Naive B cell (primary cell): ENCODE results near the gene ZC3H12C. TPM values are rescaled to one million over a fixed set of nuclear protein-coding genes. Genes with fewer than 3 reads are reported as not detected.
A peak's percentile ranks its signal among the peaks of the same experiment; 100 is the strongest.
"Not testable (repeated sequence)": the region's sequence is repeated elsewhere in the genome, so short reads cannot be mapped to it uniquely, and the experiment has no call there.

Source experiments
- ATAC-seq, 2 donors: fragments of 150-1000 bp; cut with Tn5 transposase; 2 replicates each; pipeline ENCODE4 v1.10.0; 2021; ENCODE audit warnings: low read depth in 2 of 2, mild to moderate bottlenecking in 2 of 2, moderate library complexity in 2 of 2
- DNase-seq: peaks from one replicate; pipeline ENCODE4 v3.0.0; 2022
- H3K27ac Mint-ChIP-seq, 6 donors: one replicate each; pipeline ENCODE4 v1.8.0; 2020 to 2022; ENCODE audit warnings: mild to moderate bottlenecking in 6 of 6, mixed read lengths in 6 of 6, moderate library complexity in 5 of 6, inconsistent platforms in 2 of 6
- H3K27me3 Mint-ChIP-seq, 3 donors: one replicate each; pipeline ENCODE4 v1.8.0; 2021 to 2022; ENCODE audit warnings: mixed read lengths in 3 of 3, mild to moderate bottlenecking in 1 of 3
- H3K36me3 Mint-ChIP-seq, 2 donors: one replicate each; pipeline ENCODE4 v1.8.0; 2020 to 2022; ENCODE audit warnings: mixed read lengths in 2 of 2, inconsistent platforms in 1 of 2, mild to moderate bottlenecking in 1 of 2
- H3K4me1 Mint-ChIP-seq, 3 donors: one replicate each; pipeline ENCODE4 v1.8.0; 2020 to 2022; ENCODE audit warnings: mixed read lengths in 3 of 3, inconsistent platforms in 1 of 3, mild to moderate bottlenecking in 1 of 3, moderate library complexity in 1 of 3
- H3K4me3 Mint-ChIP-seq, 8 donors: one replicate each; pipeline ENCODE4 v1.8.0; 2020 to 2022; ENCODE audit warnings: mild to moderate bottlenecking in 8 of 8, mixed read lengths in 8 of 8, moderate library complexity in 8 of 8, inconsistent platforms in 2 of 8
- H3K9me3 Mint-ChIP-seq, 7 donors: one replicate each; pipeline ENCODE4 v1.8.0; 2020 to 2022; ENCODE audit warnings: mixed read lengths in 7 of 7, mild to moderate bottlenecking in 5 of 7, inconsistent platforms in 2 of 7, moderate library complexity in 1 of 7
- polyA plus RNA-seq, 6 donors: library from polyadenylated mRNA; unstranded; fragments of 300-500 nt; fragmentation: Illumina TruSeq; gene quantifications; one replicate each; pipeline ENCODE4 v1.2.3, GENCODE V29; 2021; ENCODE audit warnings: low read depth in 6 of 6

Gene ZC3H12C
- under 1 TPM in 1 of 6 donors, not detected in 5; 0.08 TPM for polyA plus RNA-seq

DNA sequence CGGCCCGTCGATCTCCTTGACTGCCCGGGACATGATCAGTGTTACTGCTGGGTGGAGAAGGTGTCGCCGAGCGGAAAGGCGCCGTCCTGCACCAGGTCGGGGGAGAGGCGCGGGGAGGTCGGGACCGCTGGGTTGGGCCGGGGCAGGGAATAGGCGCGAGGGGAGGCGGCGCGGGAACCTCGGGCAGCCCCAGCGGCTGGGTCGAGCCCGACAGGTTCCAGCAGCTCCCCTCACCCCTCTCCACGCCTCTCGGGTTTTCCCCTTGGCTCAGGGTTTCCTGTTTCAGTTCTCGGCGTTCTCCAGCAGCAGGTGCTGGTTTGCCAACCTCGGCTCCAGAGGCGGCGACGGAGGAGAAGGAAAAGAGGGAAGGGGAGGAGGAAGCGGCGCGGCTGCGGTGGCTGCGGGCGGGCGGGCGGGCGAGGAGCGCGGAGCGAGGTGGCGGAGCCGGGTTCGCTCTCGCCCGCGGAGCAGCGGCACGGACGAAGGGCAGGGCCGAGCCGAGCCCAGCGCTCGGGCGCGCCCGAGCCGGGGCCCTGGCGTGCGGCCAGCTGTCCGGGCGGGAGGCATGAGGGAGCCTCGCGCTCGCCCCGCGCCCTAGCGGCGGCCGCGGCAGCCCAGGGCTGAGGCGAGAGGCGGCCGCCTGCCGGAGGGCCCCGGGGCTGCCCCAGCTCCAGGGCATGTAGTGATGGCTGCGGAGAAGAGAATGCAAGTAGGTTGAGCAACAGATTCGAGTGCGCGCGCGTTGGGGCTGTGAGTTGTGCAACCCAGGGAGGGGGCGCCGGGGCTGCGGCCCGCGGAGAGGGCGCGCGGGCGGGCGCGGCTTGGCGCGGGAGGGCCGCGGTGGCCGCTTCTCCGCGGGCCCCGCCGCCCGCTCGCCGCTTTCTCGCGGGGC, at the start of gene ZC3H12C:
Gene ZC3H12C, plus strand, starts transcription at position 878 of the 892 bp plus-strand sequence. CDS start 20 bp downstream, outside the sequence.
- peaks cover 9 to 13% (median 12%) of the 10 kb centered on the region in 3 donors for H3K4me1 Mint-ChIP-seq
- H3K36me3 Mint-ChIP-seq = no peaks in the 10 kb centered on the region
- ATAC-seq (peak; percentile 78 to 84), DNase-seq (peak; percentile 31)
- peaks cover 0 to 3% (median 0%) of the 10 kb centered on the region in 7 donors for H3K9me3 Mint-ChIP-seq
- peak within 1 kb of the TSS; percentile 83 to 93 (median 90) for H3K4me3 Mint-ChIP-seq
- H3K27ac Mint-ChIP-seq = peak within 1 kb of the TSS in 2 of 6 donors; percentile 20 to 85
- peaks cover 35 to 49% (median 45%) of the 10 kb centered on the region in 3 donors for H3K27me3 Mint-ChIP-seq

DNA sequence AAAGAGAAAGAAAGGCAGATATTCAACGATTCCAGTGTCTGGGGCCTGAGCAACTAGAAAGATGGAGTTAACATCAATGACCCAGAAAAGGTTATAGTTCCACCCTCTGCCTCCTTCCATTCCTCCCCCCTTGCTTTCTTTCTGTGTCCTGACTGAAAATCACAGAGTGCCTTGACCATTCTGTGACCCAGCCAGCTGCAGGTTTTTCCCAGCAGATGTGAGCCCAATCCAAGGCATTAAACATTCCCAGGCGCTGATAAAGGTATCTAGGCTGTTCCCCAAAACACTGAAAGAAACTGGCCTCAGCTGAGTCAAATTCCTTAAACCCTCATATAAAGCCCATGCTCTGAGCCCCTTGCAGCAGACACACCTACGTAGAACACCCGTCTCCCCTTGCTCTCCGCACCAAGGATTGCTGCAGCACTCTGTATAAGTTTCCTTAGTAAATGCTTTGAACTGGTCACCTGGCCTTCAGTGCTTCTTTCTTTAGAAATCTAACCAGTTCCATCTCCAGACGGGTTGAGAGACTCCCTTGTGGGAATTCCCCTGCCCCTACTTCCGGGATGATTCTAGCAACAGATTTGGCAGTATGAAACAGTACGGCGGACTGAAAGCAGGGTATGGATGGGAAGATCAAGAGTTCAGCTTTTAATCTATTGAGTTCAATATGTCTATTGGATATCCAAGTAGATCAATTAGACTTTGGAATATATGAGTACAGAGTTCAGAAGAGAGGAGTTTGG, 48.8 kb upstream of the ZC3H12C start:
- Mint-ChIP-seq H3K36me3 (peaks cover 5 to 8% of the 10 kb centered on the region in 2 donors), H3K27me3 (peaks cover 70 to 83% (median 70%) of the 10 kb centered on the region in 3 donors), H3K27ac (no peak overlapping the region), H3K4me1 (no peaks in the 10 kb centered on the region), H3K4me3 (no peak overlapping the region), H3K9me3 (peaks cover 0 to 8% (median 4%) of the 10 kb centered on the region in 7 donors)
- no peak for DNase-seq
- no peak for ATAC-seq

DNA sequence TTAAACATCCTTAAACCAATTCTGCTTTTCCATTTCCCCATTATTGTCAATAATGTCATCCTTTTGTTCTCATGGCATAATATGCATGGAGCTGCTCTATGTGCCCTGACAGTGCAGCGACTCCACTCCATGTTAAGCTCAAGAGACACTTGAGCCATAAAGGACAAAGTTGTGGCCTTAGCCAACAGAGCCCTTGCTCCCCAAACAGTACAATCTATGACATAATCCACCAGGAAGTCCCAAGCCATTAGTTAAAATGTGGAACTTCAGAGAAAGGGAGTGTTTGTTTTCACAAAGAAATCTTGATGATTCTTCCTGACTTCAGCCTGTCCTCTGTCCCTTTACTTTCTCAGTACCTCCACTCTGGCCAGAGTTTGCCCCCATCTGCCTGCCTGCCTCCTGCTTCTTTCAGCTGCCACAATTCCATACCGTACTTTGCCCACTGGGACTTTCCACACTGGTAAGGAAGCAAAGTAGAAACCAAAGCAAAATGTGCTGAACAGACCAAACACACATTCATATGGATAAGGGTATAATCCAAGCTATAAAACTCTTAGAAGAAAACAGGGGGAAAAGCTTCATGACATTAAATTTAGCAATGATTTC, 46.3 kb upstream of the ZC3H12C start:
- ATAC-seq (no peak), DNase-seq (no peak)
- H3K27ac Mint-ChIP-seq = no peak overlapping the region
- H3K9me3 Mint-ChIP-seq = peaks cover 0 to 19% (median 5%) of the 10 kb centered on the region in 7 donors
- peaks cover 0 to 8% of the 10 kb centered on the region in 2 donors for H3K36me3 Mint-ChIP-seq
- no peaks in the 10 kb centered on the region for H3K4me1 Mint-ChIP-seq
- peak overlapping the region in 1 of 8 donors; percentile 13 for H3K4me3 Mint-ChIP-seq
- peaks cover 48 to 60% (median 58%) of the 10 kb centered on the region in 3 donors for H3K27me3 Mint-ChIP-seq

DNA sequence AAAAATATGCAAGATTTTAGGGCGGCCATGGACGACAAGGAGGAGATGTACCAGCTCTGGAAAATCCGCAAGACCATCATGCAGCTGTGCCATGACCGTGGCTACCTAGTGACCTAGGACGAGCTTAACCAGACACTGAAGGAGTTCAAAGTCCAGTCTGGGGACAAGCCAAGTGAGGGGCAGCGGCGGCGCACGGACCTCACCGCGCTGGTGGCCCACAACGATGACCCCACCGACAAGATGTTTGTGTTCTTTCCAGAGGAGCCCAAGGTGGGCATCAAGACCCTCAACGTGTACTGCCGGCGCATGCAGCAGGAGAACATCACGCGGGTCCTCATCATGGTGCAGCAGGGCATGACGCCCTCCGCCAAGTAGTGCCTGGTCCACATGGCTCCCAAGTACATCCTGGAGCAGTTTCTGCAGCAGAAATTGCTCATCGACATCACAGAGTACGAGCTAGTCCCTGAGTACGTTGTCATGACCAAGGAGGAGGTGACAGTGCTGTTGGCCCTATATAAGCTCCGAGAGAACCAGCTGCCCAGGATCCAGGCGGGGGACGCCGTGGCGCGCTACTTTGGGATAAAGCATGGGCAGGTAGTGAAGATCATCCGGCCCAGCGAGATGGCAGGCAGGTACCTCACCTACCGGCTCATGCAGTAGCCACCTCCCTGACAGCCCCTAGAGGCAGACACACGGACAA, 43.5 kb upstream of the ZC3H12C start:
- Mint-ChIP-seq H3K4me3 (no peak overlapping the region), H3K36me3 (peaks cover 0 to 20% of the 10 kb centered on the region in 2 donors), H3K27ac (no peak overlapping the region), H3K4me1 (no peaks in the 10 kb centered on the region), H3K27me3 (peaks cover 28 to 32% (median 32%) of the 10 kb centered on the region in 3 donors), H3K9me3 (peaks cover 10 to 45% (median 24%) of the 10 kb centered on the region in 7 donors)
- no peak for DNase-seq
- no peak for ATAC-seq

DNA sequence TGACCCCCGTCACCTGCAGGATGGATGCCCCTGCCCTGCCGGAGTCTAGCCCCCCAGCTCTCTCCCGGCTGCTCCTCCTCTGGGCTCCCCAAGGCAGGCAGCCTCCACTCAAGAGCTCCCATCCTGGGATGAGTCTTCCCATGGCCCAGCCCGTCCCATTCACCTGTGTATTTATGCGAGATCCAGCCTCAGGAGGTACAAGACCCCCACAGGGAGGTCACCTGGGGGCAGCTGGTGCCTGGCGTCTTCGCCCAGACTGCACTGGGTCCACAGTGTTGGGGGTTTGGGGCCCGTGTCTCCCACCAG, 43.0 kb upstream of the ZC3H12C start:
- no peak overlapping the region for H3K27ac Mint-ChIP-seq
- H3K27me3 Mint-ChIP-seq = peaks cover 26 to 29% (median 27%) of the 10 kb centered on the region in 3 donors
- no peaks in the 10 kb centered on the region for H3K4me1 Mint-ChIP-seq
- no peak overlapping the region for H3K4me3 Mint-ChIP-seq
- peaks cover 0 to 20% of the 10 kb centered on the region in 2 donors for H3K36me3 Mint-ChIP-seq
- DNase-seq (no peak), ATAC-seq (no peak)
- H3K9me3 Mint-ChIP-seq = peaks cover 10 to 45% (median 24%) of the 10 kb centered on the region in 7 donors

DNA sequence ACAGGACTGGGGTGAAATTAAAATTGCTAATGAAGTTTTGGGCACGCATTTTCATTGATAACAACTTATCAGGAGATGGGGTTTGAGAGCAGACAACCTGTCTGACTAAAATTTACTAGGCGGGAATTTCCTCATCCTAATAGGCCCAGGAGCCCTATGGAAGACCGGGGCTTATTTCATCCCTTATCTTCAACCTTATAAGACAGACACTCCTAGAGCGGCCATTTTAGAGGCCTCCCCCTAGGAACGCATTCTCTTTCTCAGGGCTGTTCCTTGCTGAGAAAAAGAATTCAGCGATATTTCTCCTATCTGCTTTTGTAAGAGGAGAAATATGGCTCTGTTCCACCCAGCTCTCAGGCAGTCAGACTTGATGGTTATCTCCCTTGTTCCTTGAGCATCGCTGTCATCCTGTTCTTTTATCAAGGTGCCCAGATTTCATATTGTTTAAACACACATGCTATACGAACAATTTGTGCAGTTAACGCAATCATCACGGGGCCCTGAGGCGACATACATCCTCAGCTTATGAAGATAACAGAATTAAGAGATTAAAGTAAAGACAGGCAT, 39.3 kb upstream of the ZC3H12C start:
- peaks cover 13 to 23% (median 21%) of the 10 kb centered on the region in 3 donors for H3K27me3 Mint-ChIP-seq
- no peak for DNase-seq
- H3K27ac Mint-ChIP-seq = no peak overlapping the region
- no peak for ATAC-seq
- no peak overlapping the region for H3K4me3 Mint-ChIP-seq
- H3K9me3 Mint-ChIP-seq = peaks cover 10 to 39% (median 24%) of the 10 kb centered on the region in 7 donors
- peaks cover 0 to 20% of the 10 kb centered on the region in 2 donors for H3K36me3 Mint-ChIP-seq
- no peaks in the 10 kb centered on the region for H3K4me1 Mint-ChIP-seq

DNA sequence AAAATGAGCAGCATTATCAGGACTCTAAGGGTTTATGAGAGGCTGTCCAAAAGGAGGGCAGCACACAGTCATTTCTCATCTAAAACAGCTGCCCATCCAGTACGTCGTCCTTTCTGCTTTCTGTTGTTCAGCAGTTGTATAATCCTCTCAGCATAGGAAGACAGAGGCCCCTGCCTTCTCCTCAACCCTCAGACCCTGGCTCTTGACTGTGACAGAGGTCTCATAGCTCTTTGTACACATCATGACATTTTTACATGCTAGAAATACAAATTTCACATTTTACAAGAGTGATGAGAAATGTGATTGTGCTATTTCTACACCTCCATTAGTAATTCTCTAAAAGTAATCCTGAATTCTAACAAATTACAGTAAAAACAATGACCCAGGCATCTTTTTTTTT, 36.2 kb upstream of the ZC3H12C start:
- Mint-ChIP-seq H3K9me3 (peaks cover 12 to 25% (median 20%) of the 10 kb centered on the region in 7 donors), H3K36me3 (peaks cover 0 to 20% of the 10 kb centered on the region in 2 donors), H3K4me3 (no peak overlapping the region), H3K27me3 (peaks cover 21 to 35% (median 25%) of the 10 kb centered on the region in 3 donors), H3K27ac (no peak overlapping the region), H3K4me1 (no peaks in the 10 kb centered on the region)
- ATAC-seq = no peak
- no peak for DNase-seq

DNA sequence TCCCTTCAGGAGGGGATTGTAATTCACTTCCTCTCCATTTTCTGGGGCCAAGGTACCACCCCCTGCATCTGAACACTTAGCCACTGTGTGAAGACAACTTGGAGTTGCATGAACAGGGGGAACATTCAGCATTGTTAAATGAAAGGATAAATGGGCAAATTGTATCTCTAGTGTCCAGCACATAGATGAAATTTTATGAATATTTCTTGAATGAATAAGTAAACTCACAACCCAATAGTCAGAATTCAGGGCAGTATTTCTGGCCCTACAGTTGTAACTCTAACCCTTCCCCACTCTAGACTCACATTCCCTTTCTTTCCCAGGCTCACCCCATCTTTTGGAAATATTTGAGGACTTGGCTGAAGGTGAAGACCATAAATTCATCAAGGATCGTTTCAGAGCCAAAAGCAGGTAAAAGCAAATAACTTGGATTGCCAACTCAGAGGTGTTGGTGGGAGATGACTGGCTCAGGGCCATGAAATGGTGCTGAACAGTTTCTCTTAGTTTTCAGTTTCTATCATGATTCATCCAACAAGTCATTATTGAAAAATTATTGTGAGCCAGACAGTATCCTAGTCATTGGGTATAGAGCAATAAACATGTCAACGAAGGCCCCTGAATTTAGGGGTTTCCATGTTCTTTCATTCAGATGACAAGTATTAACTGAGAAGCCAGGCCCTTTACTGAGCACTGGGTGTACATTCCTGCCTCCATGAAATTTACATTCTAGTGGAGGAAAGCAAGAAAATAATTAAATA, 33.3 kb upstream of the ZC3H12C start:
- Mint-ChIP-seq H3K9me3 (peaks cover 0 to 4% (median 0%) of the 10 kb centered on the region in 7 donors), H3K4me3 (no peak overlapping the region), H3K36me3 (no peaks in the 10 kb centered on the region), H3K4me1 (no peaks in the 10 kb centered on the region), H3K27ac (no peak overlapping the region), H3K27me3 (peaks cover 25 to 57% (median 31%) of the 10 kb centered on the region in 3 donors)
- ATAC-seq (no peak), DNase-seq (no peak)

DNA sequence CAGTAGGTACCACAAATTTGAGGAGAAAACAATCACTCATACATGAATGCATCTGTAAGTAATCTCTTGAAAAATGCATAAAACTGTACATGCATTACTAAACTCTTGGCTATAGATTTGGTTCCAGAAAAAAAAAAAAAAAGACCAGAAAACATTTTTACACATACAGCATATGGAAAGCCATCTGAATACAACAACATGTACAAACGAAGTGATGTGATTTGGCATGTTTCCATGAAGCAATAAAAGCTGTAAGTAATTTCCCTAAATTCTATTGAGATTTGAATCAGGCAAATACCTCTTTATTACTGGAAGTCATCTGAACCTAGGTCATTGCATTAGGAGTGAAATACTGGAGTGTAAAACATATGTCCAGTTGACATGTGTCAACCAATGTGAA, 31.9 kb upstream of the ZC3H12C start:
- Mint-ChIP-seq H3K9me3 (peaks cover 0 to 4% (median 0%) of the 10 kb centered on the region in 7 donors), H3K4me1 (no peaks in the 10 kb centered on the region), H3K27me3 (peaks cover 21 to 55% (median 26%) of the 10 kb centered on the region in 3 donors), H3K36me3 (no peaks in the 10 kb centered on the region), H3K27ac (no peak overlapping the region), H3K4me3 (no peak overlapping the region)
- ATAC-seq (no peak), DNase-seq (no peak)

DNA sequence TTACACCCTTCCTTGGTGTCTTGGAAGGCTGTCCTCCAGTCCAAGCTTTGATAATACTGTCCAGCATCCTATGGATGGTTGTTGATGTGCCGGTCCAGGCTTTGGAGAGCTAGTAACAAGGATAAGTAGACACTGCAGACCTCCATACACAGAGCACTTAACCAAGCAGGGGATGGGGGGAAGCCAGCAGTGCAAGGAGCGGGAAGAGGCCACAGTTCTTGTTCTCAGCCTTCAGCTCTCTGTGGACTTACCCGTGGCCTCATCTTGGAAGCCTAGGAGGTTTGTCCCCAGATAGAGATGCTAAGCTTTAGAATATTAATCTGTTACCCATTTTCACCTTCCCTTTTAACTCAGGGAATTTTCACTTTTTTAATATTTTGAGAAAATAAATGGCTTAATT, 30.9 kb upstream of the ZC3H12C start:
- no peak for ATAC-seq
- H3K9me3 Mint-ChIP-seq = peaks cover 0 to 4% (median 0%) of the 10 kb centered on the region in 7 donors
- no peaks in the 10 kb centered on the region for H3K4me1 Mint-ChIP-seq
- peaks cover 16 to 46% (median 20%) of the 10 kb centered on the region in 3 donors for H3K27me3 Mint-ChIP-seq
- no peak overlapping the region for H3K4me3 Mint-ChIP-seq
- no peak for DNase-seq
- no peaks in the 10 kb centered on the region for H3K36me3 Mint-ChIP-seq
- no peak overlapping the region for H3K27ac Mint-ChIP-seq

DNA sequence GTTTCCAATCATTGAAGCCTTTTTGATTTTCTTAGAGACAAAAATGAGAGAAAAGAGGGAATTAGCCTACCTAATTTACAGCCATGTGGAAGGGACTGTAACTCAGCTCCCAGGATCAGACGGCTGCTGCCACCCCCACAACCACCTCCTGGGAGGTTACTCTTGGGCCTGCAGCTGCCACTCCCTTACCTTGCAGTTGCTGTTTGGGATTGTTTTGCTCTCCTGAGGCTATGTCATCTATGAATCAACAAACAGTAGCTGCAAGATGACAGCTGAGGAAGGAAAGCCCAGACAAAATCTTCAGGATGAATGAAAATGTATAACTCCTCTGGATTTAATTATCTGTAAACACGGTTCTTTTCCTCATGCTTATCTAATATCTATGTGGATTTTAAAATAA, 28.0 kb upstream of the ZC3H12C start:
- ATAC-seq (no peak), DNase-seq (no peak)
- Mint-ChIP-seq H3K4me1 (peaks cover 0 to under 1% (median 0%) of the 10 kb centered on the region in 3 donors), H3K27ac (no peak overlapping the region), H3K9me3 (peaks cover 0 to 4% (median 0%) of the 10 kb centered on the region in 7 donors), H3K4me3 (no peak overlapping the region), H3K27me3 (peaks cover 24 to 49% (median 26%) of the 10 kb centered on the region in 3 donors), H3K36me3 (no peaks in the 10 kb centered on the region)

DNA sequence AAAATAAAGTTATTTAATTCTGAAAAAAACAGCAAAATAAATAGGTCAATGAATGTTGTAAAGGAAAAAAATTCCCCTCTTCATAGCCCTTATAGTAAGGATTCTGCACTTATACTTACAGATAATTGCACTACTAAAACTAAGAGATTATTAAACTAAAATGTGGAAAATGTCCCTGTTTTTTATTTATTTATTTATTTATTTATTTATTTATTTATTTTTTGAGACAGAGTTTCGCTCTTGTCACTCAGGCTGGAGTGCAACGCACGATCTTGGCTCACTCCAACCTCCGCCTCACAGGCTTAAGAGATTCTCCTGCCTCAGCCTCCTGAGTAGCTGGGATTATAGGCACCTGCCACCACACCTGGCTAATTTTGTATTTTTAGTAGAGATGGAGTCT, 25.2 kb upstream of the ZC3H12C start:
- not testable (repeated sequence) for H3K9me3 Mint-ChIP-seq, H3K27ac Mint-ChIP-seq, DNase-seq, H3K4me3 Mint-ChIP-seq, H3K36me3 Mint-ChIP-seq, ATAC-seq, H3K4me1 Mint-ChIP-seq
- H3K27me3 Mint-ChIP-seq = peaks cover 30 to 52% (median 30%) of the 10 kb centered on the region in 3 donors
